HG03066 (cell line): Measurements from ENCODE around the gene CEP290.
"Not testable (repeated sequence)": the region's sequence is repeated elsewhere in the genome, so short reads cannot be mapped to it uniquely, and the experiment has no call there.

Experiments used
- ATAC-seq: cut with Tn5 transposase; IDR thresholded peaks from one replicate; pipeline ENCODE4 v1.9.1; 2021; ENCODE audit warnings: low read depth; ENCODE audit not compliant: unreplicated experiment

Gene CEP290

DNA sequence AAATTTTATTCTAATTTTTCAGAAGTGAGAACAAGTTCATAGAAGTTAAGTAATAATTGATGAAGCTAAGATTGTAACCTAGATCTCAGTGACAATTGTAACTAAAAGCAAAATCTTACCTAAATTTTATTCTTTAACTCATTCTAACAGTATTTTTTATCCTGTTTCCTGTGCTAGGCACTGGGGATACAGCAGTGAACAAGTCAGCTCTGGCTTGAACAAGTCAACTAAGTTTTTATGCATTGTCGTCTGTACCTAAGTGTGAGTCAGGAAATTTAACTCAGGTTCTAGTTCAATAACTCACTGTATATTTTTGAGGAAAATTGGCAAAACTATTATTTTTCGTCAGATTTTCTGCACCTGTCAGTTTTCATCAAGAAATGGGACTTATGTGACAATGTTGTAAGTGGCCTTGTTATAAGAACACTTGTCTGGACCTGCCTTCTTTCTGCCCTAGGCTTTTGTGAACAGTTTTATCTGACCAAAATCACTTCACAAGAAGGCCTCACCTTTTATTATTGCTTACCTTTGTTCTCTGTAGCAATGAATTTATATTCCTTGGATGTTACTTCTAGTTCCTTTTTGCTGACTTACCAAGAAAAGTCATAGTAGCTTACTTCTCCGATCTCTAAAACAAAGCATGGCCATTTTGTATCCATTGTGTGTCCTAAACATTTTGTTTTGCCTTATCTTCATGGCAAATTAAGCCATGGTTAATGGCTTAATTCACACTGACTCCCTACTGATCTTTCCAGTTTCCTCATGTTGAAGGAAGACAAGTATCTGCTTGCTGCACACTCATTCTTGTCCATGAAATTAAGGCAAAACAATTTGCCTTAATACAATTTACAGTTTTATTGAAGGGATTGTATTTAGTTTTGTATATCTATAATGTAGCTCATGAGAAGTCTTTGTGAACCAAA lies 2.9 kb upstream of the CEP290 start:
- ATAC-seq = no peak

DNA sequence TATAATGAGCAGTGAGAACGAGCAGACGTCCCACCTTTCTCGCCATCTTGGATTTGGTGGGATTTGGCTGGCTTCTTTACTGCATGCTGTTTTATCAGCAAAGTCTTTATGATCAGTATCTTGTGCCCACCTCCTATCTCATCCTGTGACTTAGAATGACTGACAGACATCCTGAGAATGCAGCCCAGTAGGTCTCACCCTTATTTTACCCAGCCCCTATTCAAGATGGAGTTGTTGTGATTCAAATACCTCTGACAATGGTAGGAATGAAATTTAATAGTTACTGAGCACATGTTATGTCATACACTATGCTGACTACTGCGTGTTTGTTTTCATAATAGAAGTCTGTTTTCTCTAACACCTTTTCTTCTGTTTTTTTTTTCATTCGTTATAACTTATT lies 2.1 kb upstream of the CEP290 start:
- no peak for ATAC-seq

DNA sequence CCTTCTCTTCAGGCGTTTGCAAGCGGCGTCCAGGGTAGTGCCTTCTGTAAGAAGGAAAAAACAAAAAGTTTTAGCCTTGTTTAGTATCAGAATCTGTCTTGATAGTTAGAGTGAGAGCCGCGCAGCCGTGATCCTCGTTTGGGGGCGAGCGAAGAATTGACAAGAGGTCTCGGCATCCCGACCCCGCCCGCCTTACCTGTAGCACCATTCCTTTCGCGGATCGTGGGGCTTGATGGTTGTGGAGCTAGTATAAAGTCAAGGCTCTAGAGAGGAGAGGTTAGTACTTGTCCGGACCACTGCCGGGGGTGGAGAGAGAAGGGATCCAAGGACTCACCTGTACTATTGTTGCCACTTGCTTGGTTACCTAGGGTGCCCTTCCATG lies 713 bp upstream of the CEP290 start:
- peak; percentile 0 for ATAC-seq

DNA sequence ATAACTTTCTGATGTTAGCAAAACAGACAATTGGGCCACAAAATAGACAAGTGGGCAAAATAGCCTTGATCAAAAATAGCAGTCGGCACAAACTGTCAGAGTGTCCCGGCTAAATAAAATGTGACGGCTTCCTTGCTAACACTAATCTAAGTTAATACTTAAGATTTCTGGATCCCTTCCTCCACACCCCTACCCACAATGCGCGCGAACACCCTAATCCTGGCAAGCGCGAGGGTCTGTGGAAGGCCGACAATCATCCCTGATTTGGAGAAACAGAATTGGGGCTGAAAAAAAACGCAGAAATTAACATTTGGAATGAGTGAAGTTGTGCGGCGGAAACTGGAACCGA lies 489 bp downstream of the CEP290 start:
- peak; percentile 0 for ATAC-seq

DNA sequence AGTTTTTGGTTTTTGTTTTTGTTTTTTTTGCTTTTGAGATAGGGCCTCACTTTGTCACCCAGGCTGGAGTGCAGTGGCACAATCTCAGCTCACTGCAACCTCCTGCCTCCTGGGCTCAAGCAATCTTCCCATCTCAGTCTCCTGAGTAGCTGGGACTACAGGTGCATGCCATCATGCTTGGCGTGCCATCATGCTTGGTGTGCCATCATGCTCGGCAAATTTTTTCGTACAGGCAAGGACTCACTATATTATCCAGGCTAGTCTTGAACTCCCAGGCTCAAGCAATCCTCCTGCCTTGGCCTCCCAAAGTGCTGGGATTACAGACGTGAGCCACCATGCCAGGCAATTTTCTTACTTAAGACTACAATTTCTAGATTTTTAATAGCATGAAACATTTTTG lies 2.2 kb downstream of the CEP290 start:
- ATAC-seq = not testable (repeated sequence)

DNA sequence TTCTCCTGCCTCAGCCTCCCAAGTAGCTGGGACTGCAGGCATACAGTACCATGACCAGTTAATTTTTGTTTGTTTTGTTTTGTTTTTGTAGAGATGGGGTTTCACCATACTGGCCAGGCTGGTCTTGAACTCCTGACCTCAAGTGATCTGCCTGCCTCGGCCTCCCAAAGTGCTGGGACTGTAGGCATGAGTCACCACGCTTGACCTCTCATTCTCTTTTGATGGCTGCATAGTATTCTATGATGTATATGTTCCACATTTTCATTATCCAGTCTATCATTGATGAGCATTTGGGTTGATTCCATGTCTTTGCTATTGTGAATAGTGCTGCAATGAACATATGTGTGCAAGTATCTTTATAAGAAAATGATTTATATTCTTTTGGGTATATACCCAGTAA lies 8.7 kb downstream of the CEP290 start:
- ATAC-seq = not testable (repeated sequence)

DNA sequence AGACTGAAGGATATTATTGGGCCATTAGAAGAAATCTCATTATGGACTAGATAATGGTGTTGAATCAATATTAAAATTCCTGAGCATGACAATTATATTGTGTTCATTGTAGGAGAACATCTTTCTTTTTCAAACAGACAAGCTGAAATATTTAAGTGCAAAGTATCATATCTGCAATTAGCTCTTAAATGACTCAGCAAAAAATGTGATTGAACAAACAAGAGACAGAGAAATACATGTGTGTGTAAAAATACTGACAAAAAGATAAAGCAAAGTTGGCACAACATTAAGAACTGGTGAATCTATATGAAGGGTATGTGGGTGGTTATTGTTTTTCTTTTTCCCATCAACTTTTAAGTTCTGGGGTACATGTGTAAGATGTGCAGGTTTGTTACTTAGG lies 9.5 kb downstream of the CEP290 start:
- ATAC-seq = no peak

DNA sequence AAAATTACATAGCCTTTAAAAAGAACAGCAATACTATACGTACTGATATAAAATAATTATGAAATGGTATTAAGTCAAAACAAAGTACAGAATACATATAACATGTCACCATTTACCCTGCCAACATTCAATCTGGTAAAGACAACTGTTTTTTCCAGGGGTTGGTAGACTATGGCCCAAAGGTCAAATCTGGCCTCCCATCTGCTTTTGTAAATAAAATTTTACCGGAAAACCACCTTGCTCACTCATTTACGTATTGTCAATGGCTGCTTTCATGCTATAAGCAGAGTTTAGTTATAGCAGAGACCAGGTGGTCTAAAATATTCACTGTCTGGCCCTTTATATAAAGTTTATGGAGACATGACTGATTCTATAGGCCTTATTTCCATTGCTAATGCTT lies 14.0 kb downstream of the CEP290 start:
- no peak for ATAC-seq

DNA sequence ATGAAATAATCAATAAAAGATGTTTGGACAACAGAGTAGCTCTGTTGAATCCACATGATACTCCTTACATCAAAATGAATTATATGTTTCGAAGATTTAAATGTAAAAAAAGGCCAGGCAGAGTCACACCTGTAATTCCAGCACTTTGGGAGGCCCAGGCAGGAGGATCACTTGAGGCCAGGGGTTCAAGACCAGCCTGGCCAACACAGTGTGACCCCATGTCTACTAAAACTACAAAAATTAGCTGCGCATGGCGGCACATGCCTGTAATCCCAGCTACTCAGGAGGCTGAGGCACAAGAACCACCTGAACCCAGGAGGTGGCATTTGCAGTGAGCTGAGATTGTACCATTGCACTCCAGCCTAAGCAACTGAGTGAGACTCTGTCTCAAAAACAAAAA lies 14.8 kb downstream of the CEP290 start:
- no peak for ATAC-seq

DNA sequence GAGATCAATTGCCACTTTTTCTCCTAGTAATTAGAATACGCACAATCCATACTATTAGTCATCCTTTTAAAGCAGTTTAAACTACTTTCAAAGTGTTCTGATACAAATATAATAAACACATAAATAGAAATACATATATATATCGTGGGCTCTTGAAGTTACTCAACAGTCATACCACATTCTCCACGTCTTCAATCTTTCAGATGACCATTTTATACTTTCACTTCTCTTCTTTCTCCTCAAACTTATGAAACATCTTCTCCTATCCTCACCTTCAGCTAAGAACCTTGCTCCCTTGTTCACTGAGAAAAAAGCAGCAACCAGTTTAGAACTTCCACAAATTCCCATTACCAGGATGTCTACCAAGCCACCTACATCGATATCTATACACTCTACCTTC lies 19.2 kb downstream of the CEP290 start:
- ATAC-seq = no peak

DNA sequence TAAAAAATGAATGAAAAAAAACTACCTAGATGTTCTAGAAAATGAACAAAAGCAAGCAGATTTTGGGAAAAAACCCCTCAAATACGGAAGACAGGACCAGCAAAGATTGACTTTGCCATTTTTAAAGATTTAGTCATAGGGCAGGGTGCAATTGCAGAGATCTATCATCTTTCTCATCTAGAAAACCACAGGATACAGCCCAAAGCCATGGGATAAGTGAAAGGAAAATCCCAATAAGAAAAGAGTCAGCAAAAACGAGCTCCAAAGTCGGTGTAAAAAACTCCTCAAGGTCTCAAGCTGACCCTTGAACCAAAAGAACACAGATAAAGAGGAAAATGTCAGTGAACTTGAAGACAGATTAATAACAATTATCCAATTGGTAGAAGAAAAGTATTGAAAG lies 28.0 kb downstream of the CEP290 start:
- no peak for ATAC-seq

DNA sequence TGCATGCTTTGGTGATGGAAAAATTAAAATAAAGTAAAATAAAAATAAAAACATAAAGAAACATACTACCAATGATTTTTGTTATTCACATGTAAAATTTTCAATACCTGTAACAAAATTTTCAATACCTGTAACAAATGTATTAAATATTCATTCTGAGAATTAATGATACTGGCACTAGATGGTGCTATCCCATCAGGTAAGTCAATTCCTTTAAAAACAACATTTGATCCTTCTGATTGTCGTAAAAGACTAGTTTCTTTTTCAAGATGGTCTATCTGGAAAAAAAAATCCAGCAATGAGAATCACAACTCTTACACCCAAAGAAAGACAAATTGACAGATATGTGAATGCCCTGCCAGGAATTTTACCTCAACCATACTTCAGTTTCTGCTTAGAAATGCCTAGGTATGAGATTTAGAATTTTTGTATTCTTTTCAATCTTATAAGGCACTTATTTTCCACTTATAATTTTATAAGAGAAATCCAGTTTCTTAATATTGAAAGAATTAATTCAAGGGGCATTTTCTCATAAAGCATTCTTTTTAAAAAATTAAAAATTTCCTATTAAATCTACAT lies 30.7 kb downstream of the CEP290 start:
- ATAC-seq = no peak

DNA sequence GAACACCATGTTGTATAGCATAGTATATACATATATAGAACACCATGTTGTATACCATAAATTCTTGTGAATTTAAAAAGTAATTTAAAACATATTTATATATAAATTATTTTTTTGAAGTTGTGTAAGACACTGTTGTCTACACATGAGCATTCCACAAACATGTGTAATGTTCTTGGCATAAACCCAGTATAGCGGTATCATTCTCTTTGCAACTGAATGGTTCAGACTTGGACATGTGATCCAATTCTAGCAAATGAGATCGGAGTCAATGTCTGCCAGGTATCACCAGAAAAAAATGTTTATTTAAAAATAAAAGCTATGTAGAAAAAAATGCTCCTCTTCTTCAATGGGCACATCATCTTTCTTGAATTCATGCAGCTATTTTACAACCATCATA lies 33.9 kb downstream of the CEP290 start:
- ATAC-seq = no peak

DNA sequence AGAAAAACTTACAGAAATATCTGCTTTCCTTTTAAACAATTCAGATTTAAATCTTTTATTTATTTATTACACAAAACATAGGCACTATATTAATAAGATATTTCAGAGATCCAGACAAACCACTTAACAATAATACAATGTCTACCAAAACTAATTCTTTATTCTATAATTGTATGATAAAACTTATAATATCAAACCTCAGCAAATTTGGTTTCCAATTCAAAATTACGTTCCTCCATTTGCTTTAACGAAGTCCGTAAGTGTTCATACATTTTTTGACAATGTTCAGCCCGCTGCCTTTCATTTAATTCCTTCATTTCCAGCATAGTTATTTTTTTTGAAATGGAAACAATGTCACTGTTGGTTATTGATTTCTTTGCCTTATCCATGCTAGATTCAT lies 48.3 kb downstream of the CEP290 start:
- ATAC-seq = no peak

DNA sequence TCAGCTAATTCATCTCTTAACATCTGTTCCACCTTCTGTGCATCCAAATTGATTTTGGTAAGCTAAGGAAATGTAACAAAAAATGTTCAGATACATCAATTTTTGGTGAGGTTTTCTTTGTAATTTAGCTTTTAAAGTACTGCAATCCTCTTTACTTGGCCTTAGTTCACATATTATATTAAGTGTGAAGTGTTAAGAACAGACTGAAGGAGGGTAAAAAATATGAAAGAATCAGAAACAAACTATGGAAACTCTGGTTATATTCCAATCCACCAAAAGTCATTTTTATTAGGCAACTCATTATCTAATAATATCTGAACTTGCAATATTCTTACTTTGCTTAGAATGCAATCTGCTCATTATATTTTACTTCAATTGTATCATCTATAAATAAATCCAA lies 49.1 kb downstream of the CEP290 start:
- no peak for ATAC-seq

DNA sequence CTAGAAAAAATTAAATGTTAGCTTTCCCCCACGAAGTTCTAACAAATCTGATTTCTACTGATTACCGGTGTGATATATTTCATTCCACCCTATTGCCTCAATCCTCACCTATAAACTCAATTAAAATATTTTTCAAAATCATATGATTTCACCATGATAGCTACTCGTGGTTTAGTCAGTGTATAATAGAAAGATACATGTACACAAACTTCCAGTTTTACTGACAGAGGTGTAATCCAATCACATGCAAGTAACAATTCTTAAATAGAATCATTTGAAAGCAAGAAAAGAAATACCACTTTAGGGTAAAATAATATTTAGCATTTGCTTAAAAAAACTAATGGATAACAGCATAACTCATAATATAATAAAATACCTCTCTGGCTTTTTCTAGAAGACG lies 57.7 kb downstream of the CEP290 start:
- ATAC-seq = no peak

DNA sequence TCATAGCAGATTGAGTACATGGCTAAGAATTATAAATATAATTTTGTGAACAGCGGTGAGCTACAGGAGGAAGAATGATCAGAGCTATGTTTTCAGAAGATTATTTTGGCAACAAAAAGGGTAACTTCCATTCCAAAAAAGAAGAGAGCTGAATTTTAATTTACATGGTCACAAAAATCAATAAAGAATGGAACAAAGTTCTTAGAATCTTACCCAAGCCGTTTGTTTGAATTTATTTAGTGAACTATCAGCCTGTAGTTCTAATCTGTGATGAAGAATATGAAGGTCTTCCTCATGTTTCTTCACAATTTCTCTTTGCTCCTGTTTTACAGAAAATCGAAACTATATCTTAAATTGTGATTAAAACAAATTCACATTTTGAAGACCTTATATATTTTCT lies 58.3 kb downstream of the CEP290 start:
- no peak for ATAC-seq

DNA sequence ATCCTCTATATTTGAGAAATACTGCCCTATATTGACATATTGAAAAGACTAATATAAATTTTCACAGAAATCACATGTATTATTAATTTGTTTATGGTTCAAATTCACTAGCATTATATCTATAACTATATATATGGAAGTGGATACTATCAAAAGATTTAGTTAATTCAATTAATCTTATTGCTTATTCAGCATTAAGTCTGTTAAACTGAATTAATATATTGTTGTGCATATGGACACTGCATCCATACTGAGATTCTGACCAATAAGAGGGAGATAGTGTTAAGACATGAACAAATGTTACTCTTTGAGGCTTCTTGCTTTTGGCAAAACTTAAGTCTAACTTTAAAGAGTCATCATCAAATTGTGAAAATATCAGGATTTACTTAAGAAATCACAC lies 60.6 kb downstream of the CEP290 start:
- ATAC-seq = no peak

DNA sequence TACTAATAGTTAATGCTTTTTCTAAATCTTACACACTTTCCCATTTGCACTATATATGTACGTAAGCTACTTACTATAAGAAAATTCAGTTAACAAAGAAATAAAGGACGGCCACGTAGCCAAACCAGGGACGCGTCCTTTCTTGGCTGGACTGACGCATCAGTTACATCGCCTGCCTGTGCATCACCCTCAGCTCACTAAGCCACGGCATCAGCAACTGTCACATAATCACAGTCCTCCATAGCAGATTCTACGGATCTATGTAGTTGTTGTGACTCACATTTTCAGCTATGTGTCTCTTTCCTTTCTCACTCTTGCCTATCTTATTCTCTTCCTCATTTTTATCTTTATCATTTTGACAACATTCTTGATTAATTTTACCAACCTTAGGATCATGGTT lies 74.6 kb downstream of the CEP290 start:
- no peak for ATAC-seq

DNA sequence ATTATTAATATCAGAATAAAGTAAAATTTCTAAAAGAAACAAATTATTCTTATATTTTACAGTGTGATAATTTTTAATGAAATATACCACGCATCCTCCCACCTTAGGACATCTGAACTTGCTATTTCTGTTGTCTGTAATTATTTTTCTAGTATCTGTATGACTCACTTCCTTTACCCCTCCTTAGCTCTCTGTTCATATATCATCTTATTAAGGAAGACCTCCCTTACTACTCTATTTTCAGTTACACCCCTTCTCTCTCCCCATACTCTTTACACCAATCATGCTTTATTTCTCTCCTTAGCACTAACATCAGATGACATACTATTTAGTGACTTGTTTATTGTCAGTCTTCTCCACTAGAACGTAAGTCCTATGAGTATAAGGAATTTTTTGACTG lies 78.5 kb downstream of the CEP290 start:
- peak; percentile 85 for ATAC-seq

DNA sequence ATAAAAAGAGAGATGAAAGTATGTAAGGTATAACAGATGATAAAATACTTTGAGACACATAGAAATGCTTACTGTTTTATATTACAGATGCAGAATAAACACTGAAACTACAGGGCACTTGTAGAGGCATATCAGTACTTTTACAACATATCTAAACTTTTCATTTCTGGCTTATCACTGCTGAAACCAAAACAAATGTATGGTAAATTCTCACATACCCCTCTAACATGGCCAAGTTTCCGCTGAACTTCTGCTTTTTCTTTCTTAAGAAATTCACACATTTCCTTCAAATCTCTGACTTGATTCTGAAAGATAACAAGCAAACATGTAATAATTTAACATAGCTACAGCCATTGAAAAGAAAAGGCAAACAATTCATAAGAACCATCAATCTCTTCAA lies 79.4 kb downstream of the CEP290 start:
- ATAC-seq = peak; percentile 77

DNA sequence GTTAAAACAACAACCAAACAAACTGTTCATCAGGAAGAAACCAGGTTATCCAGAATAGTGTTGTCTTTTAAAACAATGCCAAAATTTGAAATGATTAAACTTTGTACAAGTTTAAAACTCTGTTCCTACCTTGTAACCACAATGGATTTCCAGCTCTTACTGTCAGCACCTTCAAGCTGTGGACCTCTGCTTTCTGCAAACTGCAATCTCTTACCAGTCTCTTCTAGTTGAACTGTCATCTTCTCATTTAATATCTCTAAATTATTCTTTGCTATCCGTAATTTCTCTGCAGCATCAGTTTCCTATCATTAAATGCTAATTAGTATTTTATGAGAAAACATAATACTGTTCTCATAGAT lies 83.2 kb downstream of the CEP290 start:
- no peak for ATAC-seq
